ENCODE measurements around the gene ATG16L1.

Gene ATG16L1

GRCh38 chr2:233295891-233296290, 44.4 kb downstream of the ATG16L1 start:
- no peak for DNase-seq (ENCODE audit: low read depth)

GRCh38 chr2:233297076-233297475, 45.6 kb downstream of the ATG16L1 start:
- no peak for DNase-seq (ENCODE audit: low read depth)

- no peak for DNase-seq (ENCODE audit: low read depth)
These were observed 48.9 kb downstream of the ATG16L1 start for GRCh38 chr2:233300401-233300800.

- no peak for DNase-seq (ENCODE audit: low read depth)
These were observed 49.8 kb downstream of the ATG16L1 start for GRCh38 chr2:233301248-233301647.

GRCh38 chr2:233301811-233302210, 50.3 kb downstream of the ATG16L1 start:
- DNase-seq (ENCODE audit: low read depth), result no peak

GRCh38 chr2:233303252-233303651, 51.8 kb downstream of the ATG16L1 start:
- DNase-seq (ENCODE audit: low read depth), result no peak

- no peak for DNase-seq (ENCODE audit: low read depth)
These were observed 56.1 kb downstream of the ATG16L1 start, which contains the start of gene SAG for GRCh38 chr2:233307565-233307964. SAG (plus strand) TSS chr2:233307816; CDS start chr2:233309190, 1,374 bp downstream.

GRCh38 chr2:233311241-233311926, 59.9 kb downstream of the ATG16L1 start:
- DNase-seq (ENCODE audit: low read depth), result no peak

- no peak for DNase-seq (ENCODE audit: low read depth)
These were observed 61.4 kb downstream of the ATG16L1 start for GRCh38 chr2:233312874-233313273.

- no peak for DNase-seq (ENCODE audit: low read depth)
These were observed 62.9 kb downstream of the ATG16L1 start for GRCh38 chr2:233314180-233314925.

GRCh38 chr2:233317196-233317943, 65.9 kb downstream of the ATG16L1 start:
- no peak for DNase-seq (ENCODE audit: low read depth)

GRCh38 chr2:233319256-233319655, 67.8 kb downstream of the ATG16L1 start:
- DNase-seq (ENCODE audit: low read depth), result no peak

- DNase-seq (ENCODE audit: low read depth), result no peak
These were observed 69.0 kb downstream of the ATG16L1 start for GRCh38 chr2:233320470-233320869.

GRCh38 chr2:233321166-233321565, 69.7 kb downstream of the ATG16L1 start:
- no peak for DNase-seq (ENCODE audit: low read depth)

GRCh38 chr2:233323851-233324250, 72.4 kb downstream of the ATG16L1 start:
- no peak for DNase-seq (ENCODE audit: low read depth)

GRCh38 chr2:233325256-233325655, 73.8 kb downstream of the ATG16L1 start:
- no peak for DNase-seq (ENCODE audit: low read depth)

GRCh38 chr2:233325814-233326213, 74.3 kb downstream of the ATG16L1 start:
- no peak for DNase-seq (ENCODE audit: low read depth)

GRCh38 chr2:233326500-233326899, 75.0 kb downstream of the ATG16L1 start:
- no peak for DNase-seq (ENCODE audit: low read depth)

- no peak for DNase-seq (ENCODE audit: low read depth)
These were observed 77.4 kb downstream of the ATG16L1 start for GRCh38 chr2:233328922-233329321.

GRCh38 chr2:233329489-233330135, 78.1 kb downstream of the ATG16L1 start:
- DNase-seq (ENCODE audit: low read depth), result no peak

- no peak for DNase-seq (ENCODE audit: low read depth)
These were observed 80.1 kb downstream of the ATG16L1 start for GRCh38 chr2:233331536-233331935.

GRCh38 chr2:233332125-233332524, 80.7 kb downstream of the ATG16L1 start:
- DNase-seq (ENCODE audit: low read depth), result no peak

All from ELR (cell line).